Measurements from ENCODE around the gene CCDC57. TPM values are rescaled to one million over a fixed set of nuclear protein-coding genes. Genes with fewer than 3 reads are reported as not detected.

CCDC57 gene
- total RNA-seq, 4 donors from 2014 or later: 8.8 to 31.5 (median 17.1) TPM

DNA sequence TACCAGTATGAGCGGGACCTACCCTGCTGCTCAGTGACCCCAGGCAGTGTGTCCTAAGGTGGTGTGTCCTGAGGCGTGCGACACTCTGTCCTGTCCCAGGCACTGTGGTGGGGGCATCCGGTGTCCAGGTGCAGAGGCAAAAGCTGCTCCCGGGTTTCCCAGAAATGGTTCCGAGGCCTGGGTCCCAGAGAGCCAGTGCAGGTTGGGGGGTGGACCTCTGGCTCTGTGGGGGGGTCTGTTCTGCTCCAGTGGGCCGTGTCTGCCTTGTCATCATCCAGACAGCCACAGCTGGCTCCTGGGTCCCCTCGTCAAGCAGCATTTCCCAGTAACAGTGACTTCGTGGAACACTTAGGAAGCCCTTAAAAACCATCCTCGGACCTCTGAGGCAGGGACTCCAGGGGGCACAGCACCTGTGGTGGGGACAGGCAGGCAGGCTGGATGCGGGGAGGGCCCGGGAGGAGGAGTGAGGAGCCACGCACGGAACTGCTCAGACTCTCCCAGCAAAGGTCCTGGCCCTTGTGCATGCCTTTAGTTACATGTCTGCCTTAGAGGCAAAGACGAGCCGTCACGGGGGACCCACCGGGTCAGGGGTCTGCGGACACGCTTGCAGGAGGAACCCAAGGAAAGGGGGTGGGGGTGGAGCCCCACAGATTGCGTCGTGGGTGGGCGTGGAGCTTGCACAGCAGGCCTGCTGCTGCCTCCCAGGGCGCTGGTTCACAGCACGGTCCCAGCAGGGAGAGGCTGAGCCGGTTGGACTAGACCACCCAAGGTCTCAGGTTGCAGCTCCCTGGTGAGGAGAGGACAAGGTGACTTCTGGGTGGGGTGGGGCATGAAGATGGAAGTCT is 21.8 kb upstream of the CCDC57 start:
- TF ChIP-seq, protein P1, sequence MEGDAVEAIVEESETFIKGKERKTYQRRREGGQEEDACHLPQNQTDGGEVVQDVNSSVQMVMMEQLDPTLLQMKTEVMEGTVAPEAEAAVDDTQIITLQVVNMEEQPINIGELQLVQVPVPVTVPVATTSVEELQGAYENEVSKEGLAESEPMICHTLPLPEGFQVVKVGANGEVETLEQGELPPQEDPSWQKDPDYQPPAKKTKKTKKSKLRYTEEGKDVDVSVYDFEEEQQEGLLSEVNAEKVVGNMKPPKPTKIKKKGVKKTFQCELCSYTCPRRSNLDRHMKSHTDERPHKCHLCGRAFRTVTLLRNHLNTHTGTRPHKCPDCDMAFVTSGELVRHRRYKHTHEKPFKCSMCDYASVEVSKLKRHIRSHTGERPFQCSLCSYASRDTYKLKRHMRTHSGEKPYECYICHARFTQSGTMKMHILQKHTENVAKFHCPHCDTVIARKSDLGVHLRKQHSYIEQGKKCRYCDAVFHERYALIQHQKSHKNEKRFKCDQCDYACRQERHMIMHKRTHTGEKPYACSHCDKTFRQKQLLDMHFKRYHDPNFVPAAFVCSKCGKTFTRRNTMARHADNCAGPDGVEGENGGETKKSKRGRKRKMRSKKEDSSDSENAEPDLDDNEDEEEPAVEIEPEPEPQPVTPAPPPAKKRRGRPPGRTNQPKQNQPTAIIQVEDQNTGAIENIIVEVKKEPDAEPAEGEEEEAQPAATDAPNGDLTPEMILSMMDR (IDR thresholded peaks at IDR 0.05; ENCODE audit: low read depth): no peak

- TF ChIP-seq, protein P1 (IDR thresholded peaks at IDR 0.05; ENCODE audit: low read depth): no peak
These were observed 20.5 kb upstream of the CCDC57 start for GRCh38 chr17:82232876-82233785.

- TF ChIP-seq, protein P1 (IDR thresholded peaks at IDR 0.05; ENCODE audit: low read depth): no peak
These were observed 19.7 kb upstream of the CCDC57 start for GRCh38 chr17:82232322-82232820.

DNA sequence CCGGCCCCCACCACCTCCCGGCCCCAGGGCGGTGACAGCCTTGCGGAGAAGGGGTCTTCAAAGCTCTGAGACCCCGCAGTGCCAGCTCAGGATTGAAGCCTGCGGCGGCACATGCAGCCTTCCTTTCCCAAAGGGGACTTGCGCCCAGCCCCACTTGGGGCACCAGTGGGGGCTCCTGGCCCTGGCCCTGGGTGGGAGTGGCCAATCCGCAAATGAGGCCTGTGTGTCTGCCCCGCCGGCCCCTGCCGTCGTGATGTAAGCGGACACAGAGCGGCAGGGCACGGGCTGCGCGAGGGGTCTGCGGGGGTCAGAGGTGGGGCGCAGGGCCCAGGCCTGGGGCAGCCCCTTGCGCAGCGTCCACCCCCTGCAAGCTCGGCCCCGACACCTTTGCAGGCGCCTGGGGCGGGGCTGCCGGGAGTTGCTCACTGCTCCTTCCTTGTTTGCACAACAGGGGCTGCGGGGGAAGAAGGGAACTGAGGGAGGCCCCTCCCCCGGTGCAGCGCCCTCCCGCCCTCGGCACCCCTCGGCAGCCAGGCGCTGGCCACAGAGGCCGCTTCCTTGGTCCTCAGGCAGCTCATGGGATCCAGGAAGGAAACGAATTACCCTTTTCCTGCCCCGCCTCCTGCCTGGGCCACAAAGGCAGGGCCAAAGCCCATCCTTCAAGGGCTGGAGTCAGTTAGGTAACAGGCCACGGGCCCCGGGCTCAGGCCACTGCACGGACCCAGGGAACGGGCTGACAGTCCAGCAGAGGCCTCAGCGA is 19.1 kb upstream of the CCDC57 start:
- TF ChIP-seq, protein P1 (IDR thresholded peaks at IDR 0.05; ENCODE audit: low read depth): no peak

DNA sequence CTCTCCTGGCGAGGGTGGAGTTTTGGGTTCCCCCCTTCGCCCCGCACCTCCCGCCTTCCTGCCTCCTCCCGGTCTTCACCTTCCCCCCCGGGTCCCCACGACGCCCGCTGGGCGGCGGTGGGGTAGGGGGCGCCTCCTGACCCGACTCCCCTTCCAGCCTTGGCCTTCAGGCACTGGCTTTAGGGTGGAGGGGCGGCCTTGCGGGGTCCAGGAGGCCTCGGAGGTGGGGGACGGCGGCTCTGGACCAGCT is 18.6 kb upstream of the CCDC57 start:
- TF ChIP-seq, protein P1 (IDR thresholded peaks at IDR 0.05; ENCODE audit: low read depth): no peak

GRCh38 chr17:82230609-82231311 is 18.1 kb upstream of the CCDC57 start:
- TF ChIP-seq, protein P1 (IDR thresholded peaks at IDR 0.05; ENCODE audit: low read depth): no peak
